Breast epithelium (tissue), 4 donors: ENCODE data around the gene ZFP36L1. TPM values are rescaled to one million over a fixed set of nuclear protein-coding genes. Genes with fewer than 3 reads are reported as not detected.

Experiments
- DNase-seq, 2 donors: peaks; one replicate each; pipeline ENCODE4 v3.0.0-alpha.2; 2019; ENCODE audit warnings: low spot score in 2 of 2
- H3K27ac ChIP-seq, 2 donors: fragments of 200-600 bp; sonication (generic) in 1 of 2; one replicate each; pipeline ENCODE4 v1.5.1; 2016 to 2019; ENCODE audit warnings: mild to moderate bottlenecking in 1 of 2
- H3K27me3 ChIP-seq, 2 donors: fragments of 200-600 bp; sonication (generic) in 1 of 2; one replicate each; pipeline versions ENCODE4 v1.5.1 to v1.6.0; 2017 to 2019; ENCODE audit warnings: control low read depth in 1 of 2, mild to moderate bottlenecking in 1 of 2
- H3K36me3 ChIP-seq: fragments of 200-600 bp; one replicate; pipeline ENCODE4 v1.5.1; 2019
- H3K4me1 ChIP-seq, 2 donors: fragments of 200-600 bp; sonication (generic); one replicate each; pipeline ENCODE4 v1.5.1; 2016 to 2019; ENCODE audit warnings: control low read depth in 1 of 2
- H3K4me3 ChIP-seq, 3 donors: fragments of 200-600 bp; sonication (generic); 1 replicate in 2 of 3; 2 replicates in 1 of 3; pipeline ENCODE4 v1.5.1; 2016 to 2019; ENCODE audit warnings: mild to moderate bottlenecking in 3 of 3, moderate library complexity in 2 of 3
- H3K9me3 ChIP-seq, 2 donors: fragments of 200-600 bp; sonication (generic) in 1 of 2; one replicate each; pipeline ENCODE4 v1.5.1; 2016 to 2019; ENCODE audit warnings: control low read depth in 1 of 2
- CTCF ChIP-seq, 3 donors: fragments of 450-650 bp; IDR thresholded peaks; one replicate each; pipeline ENCODE4 v1.5.1; 2016 to 2017; ENCODE audit warnings: antibody characterized with exemption in 3 of 3, mild to moderate bottlenecking in 3 of 3, moderate library complexity in 3 of 3
- POLR2A ChIP-seq: fragments of 450-650 bp; IDR thresholded peaks from one replicate; pipeline ENCODE4 v1.6.1; 2016; ENCODE audit warnings: antibody characterized with exemption, mild to moderate bottlenecking, moderate library complexity
- POLR2AphosphoS5 ChIP-seq, 3 donors: sonication (generic); formaldehyde crosslinking; IDR thresholded peaks; one replicate each; pipeline ENCODE4 v1.6.1; 2017; ENCODE audit warnings: antibody characterized with exemption in 3 of 3
- intact Hi-C: fragments of 100-400 bp; cut with DNase I; formaldehyde crosslinking; loops from one replicate; pipeline ENCODE4 v1.15.1; 2023; ENCODE audit warnings: low total_unique reads
- total RNA-seq, 3 donors: library from RNA; depleted of rRNA; stranded (reverse); fragments of >200 nt; gene quantifications; one replicate each; pipeline ENCODE4 v1.1.0, GENCODE V29; 2016

Gene ZFP36L1
- total RNA-seq: 100 to 1,000 TPM; 198 to 737 (median 492) TPM

DNA sequence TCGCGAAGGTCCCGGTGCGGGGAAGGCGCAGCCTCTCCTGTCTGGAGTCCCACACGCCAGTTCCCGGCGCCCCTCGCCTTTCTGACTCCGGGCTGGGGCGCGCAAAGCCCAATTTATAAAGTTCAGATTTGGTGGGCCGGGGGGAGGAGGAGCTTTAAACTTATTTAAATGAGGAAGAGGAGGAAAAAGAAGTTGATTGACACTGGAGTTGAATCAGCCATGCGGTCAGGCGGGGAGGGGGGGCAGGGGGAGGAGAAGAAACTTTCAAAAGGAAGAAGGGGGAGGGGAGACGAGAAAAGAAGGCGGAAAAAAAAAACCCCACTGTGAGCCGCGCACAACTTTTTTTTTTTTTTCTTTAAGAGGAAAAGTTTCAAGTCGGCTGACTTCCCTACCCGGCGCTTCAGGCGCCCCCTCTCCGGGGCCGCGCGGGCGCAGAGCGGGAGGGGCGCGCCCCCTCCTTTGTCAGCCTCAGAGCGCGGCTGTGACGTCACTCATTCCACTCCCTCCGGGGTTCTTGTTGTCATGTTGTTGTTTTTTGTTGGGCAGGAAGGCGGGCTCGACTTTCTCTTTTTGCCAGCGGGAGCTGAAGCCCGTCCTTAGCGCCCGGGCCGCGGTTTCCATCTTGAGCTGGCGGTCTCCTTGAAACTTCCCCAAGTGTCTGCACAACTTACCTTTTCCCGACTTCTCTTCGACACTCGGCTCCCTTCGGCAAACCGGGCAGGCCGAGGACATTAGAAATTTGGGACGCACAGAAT is at the start of gene ZFP36L1:
Gene ZFP36L1, minus strand, starts transcription at position 89 of the 755 bp plus-strand sequence. CDS start 129 bp downstream, outside the sequence.
- H3K36me3 ChIP-seq: peaks cover 10% of the 10 kb centered on the region
- intact Hi-C loops: loop anchor here (10.0 kb wide), 1 partner anchor 228 kb away; no protein-coding TSS in a partner anchor
- peak within 1 kb of the TSS; percentile 98 to 100 for H3K27ac ChIP-seq
- peaks cover 4% of the 10 kb centered on the region in 2 donors for H3K4me1 ChIP-seq
- DNase-seq: peak; percentile 95 to 96
- peak within 1 kb of the TSS; percentile 80 to 95 (median 94) for H3K4me3 ChIP-seq
- TF ChIP-seq CTCF (IDR thresholded peaks at IDR 0.05) (no peak), POLR2A (peak; percentile 100), POLR2AphosphoS5 (IDR thresholded peaks at IDR 0.05) (peak; percentile 98 to 100 (median 100))
- H3K27me3 ChIP-seq: no peaks in the 10 kb centered on the region
- no peaks in the 10 kb centered on the region for H3K9me3 ChIP-seq

- DNase-seq: no peak
- intact Hi-C loops: no loop called here
Observed at GRCh38 chr14:68842298-68842697, 49.4 kb upstream of the ZFP36L1 start.

DNA sequence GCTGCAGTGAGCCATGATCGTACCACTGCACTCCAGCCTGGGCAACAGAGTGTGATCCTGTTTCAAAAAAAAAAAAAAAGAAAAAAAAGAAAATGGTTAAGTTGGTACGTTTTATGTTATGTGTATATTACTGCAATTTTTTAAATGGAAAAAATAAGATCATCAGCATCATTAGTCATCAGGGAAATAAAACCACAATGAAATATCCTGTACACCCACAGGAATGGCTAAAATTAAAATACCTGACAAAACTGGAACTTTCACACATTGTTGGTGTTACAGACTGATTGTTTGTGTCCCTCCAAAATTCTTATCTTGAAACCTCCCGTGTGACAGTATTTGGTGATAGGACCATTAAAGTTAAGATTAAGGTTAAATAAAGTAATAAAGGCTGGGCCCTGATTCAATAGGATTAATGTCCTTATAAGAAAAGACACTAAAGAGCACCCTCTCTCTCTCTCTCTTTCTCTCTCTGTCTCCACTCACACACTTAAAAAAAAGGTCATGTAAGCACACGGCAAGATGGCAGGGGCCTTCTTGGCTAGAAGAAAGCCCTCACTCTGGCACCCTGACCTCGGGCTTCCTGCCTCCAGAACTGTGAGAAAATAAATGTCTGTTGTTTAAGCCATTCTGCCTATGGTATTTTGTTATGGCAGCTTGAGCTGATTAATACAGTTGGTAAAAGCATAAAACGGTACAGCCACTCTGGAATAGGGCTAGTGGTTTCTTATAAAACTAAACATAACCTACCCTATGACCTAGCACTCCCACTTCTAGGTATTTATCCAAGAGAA is 48.3 kb upstream of the ZFP36L1 start:
- TF ChIP-seq CTCF (IDR thresholded peaks at IDR 0.05) (no peak), POLR2A (no peak)
- no peaks in the 10 kb centered on the region for H3K9me3 ChIP-seq
- intact Hi-C loops: no loop called here
- no peaks in the 10 kb centered on the region for H3K27me3 ChIP-seq
- peak overlapping the region in 1 of 2 donors; percentile 22 for H3K27ac ChIP-seq
- no peak for DNase-seq
- no peak overlapping the region for H3K4me3 ChIP-seq
- no peaks in the 10 kb centered on the region for H3K36me3 ChIP-seq
- H3K4me1 ChIP-seq: no peaks in the 10 kb centered on the region

More at GRCh38 chr14:68842298-68842697, 49.4 kb upstream of the ZFP36L1 start:
- H3K36me3 ChIP-seq: no peaks in the 10 kb centered on the region
- H3K27me3 ChIP-seq: no peaks in the 10 kb centered on the region
- H3K9me3 ChIP-seq: no peaks in the 10 kb centered on the region
- H3K4me3 ChIP-seq: no peak overlapping the region
- TF ChIP-seq POLR2A (no peak), POLR2AphosphoS5 (IDR thresholded peaks at IDR 0.05) (no peak), CTCF (IDR thresholded peaks at IDR 0.05) (no peak)
- no peak overlapping the region for H3K27ac ChIP-seq
- no peaks in the 10 kb centered on the region for H3K4me1 ChIP-seq

DNA sequence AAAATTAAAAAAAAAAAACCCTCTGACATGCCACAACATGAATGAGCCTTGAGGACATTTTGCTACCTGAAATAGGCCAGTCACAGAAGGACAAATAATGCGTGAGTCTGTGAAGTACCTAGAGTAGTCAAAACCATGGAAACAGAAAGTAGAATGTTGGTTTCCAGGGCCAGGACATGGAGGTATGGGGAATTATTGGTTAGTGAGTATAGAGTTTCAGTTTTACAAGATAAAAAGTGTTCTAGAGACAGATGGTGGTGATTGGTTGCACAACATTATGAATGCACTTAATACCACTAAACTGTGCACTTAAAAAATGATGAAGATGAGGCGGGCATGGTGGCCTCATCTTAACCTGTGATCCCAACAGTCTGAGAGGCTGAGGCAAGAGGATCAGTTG is 47.6 kb upstream of the ZFP36L1 start:
- no peaks in the 10 kb centered on the region for H3K9me3 ChIP-seq
- H3K27ac ChIP-seq: no peak overlapping the region
- TF ChIP-seq POLR2A (no peak), POLR2AphosphoS5 (IDR thresholded peaks at IDR 0.05) (no peak), CTCF (IDR thresholded peaks at IDR 0.05) (no peak)
- DNase-seq: no peak
- no peak overlapping the region for H3K4me3 ChIP-seq
- no peaks in the 10 kb centered on the region for H3K4me1 ChIP-seq
- intact Hi-C loops: no loop called here
- H3K36me3 ChIP-seq: no peaks in the 10 kb centered on the region
- no peaks in the 10 kb centered on the region for H3K27me3 ChIP-seq

DNA sequence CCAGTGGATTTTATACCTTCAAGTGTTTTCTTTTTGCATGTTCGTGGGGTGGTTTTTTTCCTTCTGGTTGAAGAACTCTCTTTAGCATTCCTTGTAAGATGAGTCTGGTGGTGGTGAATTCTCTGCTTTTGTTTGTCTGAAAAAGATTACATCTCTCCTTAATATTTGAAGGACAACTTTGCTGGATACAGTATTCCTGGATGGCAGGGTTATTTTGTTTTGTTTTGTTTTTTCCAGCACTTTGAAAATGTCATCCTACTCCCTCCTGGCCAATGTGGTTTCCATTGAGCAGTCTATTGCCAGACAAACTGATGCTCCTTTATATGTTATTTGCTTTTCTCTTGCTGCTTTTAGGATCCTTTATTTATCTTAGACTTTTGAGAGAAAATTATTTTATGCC is 43.2 kb upstream of the ZFP36L1 start:
- H3K4me3 ChIP-seq: no peak overlapping the region
- H3K9me3 ChIP-seq: no peaks in the 10 kb centered on the region
- intact Hi-C loops: no loop called here
- H3K27me3 ChIP-seq: no peaks in the 10 kb centered on the region
- no peaks in the 10 kb centered on the region for H3K4me1 ChIP-seq
- no peaks in the 10 kb centered on the region for H3K36me3 ChIP-seq
- TF ChIP-seq POLR2AphosphoS5 (IDR thresholded peaks at IDR 0.05) (no peak), CTCF (IDR thresholded peaks at IDR 0.05) (no peak), POLR2A (no peak)
- DNase-seq: no peak
- no peak overlapping the region for H3K27ac ChIP-seq
